Activated CD4-positive, alpha-beta T cell treated with anti-CD3 and anti-CD28 coated beads, Interleukin-2, amount 50 U/mL, for 48 hours (primary cell): ENCODE data around the gene TCIRG1.

ENCODE experiments used
- DNase-seq, 2 experiments: peaks; one replicate each; pipeline ENCODE4 v3.0.0-alpha.2; 2020

The TCIRG1 gene

DNA sequence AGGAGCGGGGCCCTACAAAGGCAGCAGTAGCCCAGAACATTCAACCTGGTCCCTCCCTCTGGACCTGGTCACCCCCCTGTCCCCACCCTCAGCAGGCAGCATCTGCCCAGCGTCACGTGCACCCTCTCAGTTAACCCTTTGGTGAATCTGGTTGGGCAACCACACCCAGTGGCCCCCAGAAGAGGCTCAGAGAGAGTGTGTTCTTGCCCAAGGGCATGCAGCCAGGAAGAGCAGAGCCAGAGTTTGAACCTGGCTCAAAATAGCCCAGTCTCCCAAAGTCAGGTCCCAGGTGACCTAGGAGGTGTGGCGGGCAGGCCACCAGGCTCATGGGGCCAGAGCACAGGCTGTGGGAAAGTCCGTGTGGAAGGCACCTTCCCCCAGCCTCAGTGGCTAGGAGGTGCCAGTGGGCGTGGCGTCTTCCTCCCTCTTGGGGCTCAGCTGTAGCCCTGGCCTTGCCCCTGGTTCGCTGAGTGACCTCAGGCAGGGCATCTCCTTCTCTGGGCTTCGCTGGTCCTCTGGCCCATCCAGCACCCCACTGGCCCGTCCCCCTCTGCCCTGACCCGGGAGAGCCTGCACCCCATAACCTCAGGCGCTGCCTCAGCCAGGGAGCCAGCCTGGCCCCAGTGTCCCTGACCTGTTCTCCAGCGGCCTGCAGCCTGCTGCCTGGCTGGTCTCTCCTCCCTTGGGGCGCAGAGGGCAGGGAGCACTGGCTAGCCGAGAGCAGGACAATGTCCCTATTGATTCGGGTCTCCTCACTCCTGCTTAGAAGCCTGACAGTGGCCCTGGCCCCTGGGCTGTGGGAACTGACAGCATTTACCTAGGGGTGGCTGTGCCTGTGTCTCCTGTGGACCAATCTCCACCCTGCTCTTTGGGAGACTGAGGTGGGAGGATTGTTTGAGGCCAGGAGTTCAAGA is 21.7 kb upstream of the TCIRG1 start:
- no peak for DNase-seq

- DNase-seq: no peak
Measured at GRCh38 chr11:68017980-68018729, 20.7 kb upstream of the TCIRG1 start.

DNA sequence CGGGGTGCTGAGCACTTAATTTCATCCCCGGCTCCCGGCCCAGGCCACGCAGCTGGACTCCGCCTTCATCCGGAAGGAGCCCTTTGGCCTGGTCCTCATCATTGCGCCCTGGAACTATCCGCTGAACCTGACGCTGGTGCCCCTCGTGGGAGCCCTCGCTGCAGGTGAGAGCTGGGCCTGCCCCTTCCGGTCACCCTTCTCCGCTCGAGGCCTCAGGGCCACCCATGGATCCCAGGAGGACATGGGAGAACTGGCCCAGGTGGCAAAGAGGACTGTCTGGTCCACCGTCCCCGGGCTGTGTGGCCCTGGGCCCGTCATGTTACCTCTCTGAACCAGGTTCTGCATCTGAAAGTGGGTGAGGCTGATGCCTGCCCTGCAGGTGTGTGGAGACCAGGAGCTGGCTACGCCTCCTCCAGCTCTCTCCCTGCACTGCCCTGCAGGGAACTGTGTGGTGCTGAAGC is 20.1 kb upstream of the TCIRG1 start:
- DNase-seq: no peak

DNA sequence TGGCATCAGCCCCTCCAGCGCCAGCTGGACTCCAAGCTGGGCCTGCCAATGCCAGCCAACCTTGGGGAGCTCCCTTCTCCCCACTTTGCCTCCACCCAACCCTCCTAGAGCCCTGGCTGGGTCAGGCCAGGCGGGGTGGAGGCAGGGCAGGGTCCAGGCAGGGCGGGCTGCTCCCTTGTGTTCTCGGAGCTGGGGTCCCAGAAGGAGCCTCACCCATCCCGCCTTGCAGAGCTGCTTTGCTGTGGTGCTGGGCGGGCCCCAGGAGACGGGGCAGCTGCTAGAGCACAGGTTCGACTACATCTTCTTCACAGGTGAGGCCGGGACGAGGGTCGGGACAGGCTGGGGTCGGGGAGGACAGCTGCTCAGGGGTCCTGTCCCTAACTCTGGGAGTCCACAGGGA is 19.3 kb upstream of the TCIRG1 start:
- no peak for DNase-seq

DNA sequence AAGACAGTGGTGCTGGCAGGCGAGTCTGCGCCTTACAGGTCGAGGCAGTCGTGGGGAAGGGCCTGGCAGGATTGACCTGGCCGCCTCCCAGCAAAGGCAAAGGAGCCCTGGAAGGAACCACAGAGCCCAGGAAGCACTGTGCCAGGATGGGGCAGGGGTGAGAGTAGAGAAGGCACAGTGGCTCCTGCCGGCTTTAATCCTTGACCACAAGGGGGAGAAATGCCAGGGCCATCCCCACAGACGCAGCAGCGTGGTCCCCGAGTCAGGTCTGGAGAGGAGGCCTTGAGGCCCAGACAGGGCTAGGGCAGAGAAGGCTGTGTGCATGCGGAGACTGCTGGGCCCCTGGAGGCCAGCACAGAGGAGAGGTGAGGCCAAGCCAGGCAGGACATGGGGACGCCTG is 18.2 kb upstream of the TCIRG1 start:
- DNase-seq: no peak

DNA sequence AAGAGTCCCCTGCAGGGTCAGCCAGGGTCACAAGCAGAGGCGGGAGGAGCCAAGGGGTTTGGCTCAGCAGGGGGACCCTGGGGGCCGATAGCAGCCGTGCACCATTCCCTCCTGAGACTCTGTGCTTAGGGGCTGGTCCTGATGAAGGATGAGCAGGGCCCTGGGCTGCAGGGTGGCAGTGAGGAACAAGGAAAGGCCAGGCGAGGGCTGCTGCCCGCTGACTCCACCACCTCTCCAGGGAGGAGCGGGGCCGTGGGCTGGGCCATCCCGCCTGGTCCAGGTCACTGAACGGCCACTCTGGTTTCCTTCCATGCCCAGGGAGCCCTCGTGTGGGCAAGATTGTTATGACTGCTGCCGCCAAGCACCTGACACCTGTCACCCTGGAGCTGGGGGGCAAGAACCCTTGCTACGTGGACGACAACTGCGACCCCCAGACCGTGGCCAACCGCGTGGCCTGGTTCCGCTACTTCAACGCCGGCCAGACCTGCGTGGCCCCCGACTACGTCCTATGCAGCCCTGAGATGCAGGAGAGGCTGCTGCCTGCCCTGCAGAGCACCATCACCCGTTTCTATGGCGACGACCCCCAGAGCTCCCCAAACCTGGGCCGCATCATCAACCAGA is 17.5 kb upstream of the TCIRG1 start:
- no peak for DNase-seq

DNA sequence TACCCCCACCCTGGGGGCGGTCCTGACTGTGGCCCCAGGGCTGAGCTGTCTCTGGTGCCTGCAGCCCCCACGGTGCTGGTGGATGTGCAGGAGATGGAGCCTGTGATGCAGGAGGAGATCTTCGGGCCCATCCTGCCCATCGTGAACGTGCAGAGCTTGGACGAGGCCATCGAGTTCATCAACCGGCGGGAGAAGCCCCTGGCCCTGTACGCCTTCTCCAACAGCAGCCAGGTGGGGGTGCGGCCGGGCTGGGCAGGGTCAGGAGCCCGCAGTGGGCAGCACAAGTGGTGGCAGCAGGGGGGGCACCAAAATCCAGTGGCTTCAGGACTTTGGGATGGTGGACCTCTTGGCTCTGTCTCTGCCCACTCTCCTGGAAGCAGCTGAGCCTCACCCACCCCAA is 16.3 kb upstream of the TCIRG1 start:
- DNase-seq: no peak

GRCh38 chr11:68024508-68024907 is 14.3 kb upstream of the TCIRG1 start:
- DNase-seq: no peak

- DNase-seq: no peak
Measured at GRCh38 chr11:68025047-68025446, 13.8 kb upstream of the TCIRG1 start.

- no peak for DNase-seq
Measured at GRCh38 chr11:68026391-68027105, 12.3 kb upstream of the TCIRG1 start.

DNA sequence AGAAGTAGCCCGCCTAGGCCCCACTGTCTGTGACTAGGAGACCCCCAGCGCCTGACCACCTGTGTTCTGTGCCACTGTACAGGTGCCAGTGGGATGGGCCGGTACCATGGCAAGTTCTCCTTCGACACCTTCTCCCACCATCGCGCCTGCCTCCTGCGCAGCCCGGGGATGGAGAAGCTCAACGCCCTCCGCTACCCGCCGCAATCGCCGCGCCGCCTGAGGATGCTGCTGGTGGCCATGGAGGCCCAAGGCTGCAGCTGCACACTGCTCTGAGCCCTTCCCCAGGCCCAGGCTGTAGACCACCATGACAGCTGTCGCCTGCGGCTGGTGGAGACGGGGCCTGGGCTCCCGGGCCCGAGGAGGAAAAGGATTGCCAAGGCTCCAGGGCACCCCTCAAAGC is 11.2 kb upstream of the TCIRG1 start:
- DNase-seq: no peak

DNA sequence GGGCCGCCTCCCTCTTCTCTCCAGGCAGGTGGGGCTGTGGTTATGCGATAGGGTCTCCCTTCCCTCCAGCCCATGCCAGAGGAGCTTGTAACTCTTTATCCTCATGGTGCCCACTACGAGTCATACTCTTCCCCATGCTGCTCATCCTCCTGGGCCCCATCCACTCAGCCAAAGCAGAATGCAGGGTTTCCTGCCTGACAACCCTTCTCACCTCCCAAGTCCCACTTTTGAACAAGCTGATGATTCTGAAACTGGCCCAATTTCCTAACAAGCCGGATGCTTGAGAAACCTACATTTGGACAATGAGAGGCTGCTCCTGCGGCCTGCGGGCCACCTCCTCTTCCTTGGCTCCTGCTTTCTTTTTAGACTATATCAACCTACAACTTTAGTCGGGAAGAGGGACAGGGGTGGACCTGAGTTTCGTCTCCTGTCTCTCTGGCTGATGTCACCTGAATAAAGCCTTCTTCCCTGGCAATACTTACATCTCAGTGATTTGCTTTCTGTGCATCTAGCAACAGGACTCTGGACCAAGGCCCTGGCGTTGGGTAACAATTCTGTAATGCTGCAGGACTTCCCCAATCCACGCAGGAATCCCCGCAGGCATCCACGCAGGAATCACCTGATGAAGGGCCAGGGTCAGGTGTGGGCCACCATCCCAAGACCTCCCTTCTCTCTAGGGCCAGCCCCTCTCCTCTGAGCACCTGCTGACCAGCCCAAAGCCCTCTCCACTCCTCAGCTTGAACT is 9.9 kb upstream of the TCIRG1 start:
- DNase-seq: no peak

- peak; percentile 99 for DNase-seq
Measured at GRCh38 chr11:68030318-68031143, 8.3 kb upstream of the TCIRG1 start, which contains the start of gene NDUFS8. Gene NDUFS8 (plus strand): TSS chr11:68030681. CDS start chr11:68032152, 1,471 bp downstream.

DNA sequence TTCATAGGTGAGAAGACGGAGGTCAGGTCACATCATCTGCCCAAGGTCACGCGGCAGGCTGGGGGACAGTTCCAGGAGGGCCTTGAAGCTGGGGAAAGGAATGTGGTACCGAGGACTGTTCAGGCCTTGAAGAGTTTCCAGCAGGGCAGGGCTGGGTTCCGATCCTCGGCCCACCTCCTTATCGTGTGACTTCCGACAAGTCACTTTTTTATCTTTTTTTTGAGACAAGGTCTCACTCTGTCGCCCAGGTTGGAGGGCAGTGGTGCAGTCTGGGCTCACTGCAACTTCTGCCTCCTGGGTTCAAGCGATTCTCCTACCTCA is 7.7 kb upstream of the TCIRG1 start:
- peak; percentile 23 to 26 for DNase-seq

DNA sequence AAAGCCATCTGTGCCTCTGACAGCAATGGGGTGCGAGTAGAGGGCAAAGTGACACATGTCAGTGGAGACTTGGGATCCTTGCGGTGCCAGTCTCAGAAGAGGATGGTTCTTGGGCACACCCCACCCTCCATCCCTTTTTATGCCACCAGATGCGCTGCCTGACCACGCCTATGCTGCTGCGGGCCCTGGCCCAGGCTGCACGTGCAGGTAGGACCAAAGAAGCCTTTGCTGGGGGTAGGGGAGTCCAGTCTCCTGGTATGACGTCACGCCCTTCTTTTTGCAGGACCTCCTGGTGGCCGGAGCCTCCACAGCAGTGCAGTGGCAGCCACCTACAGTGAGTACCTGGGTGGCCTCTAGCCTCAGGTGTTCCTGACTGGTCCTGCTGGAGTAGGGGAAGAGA is 6.8 kb upstream of the TCIRG1 start:
- no peak for DNase-seq

- DNase-seq: no peak
Measured at GRCh38 chr11:68032997-68033707, 5.7 kb upstream of the TCIRG1 start.

DNA sequence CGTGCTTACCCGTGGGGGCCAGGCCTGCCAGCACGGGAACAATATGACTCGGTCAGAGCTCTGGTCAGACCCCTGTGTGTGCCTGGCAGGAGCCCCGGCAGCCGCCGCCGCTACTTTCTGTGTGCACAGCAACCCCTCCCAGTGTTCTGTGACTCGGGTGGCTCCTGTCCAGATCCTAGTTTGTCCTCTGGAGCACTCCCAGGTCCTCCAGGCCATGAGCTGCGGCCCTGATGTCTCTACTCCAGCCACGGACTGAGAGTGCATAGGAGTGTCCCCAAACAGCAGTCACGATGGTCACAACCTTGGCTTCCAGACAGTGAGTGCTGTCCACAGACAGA is 5.1 kb upstream of the TCIRG1 start:
- DNase-seq: no peak

GRCh38 chr11:68035266-68035876 is 3.5 kb upstream of the TCIRG1 start:
- DNase-seq: no peak

DNA sequence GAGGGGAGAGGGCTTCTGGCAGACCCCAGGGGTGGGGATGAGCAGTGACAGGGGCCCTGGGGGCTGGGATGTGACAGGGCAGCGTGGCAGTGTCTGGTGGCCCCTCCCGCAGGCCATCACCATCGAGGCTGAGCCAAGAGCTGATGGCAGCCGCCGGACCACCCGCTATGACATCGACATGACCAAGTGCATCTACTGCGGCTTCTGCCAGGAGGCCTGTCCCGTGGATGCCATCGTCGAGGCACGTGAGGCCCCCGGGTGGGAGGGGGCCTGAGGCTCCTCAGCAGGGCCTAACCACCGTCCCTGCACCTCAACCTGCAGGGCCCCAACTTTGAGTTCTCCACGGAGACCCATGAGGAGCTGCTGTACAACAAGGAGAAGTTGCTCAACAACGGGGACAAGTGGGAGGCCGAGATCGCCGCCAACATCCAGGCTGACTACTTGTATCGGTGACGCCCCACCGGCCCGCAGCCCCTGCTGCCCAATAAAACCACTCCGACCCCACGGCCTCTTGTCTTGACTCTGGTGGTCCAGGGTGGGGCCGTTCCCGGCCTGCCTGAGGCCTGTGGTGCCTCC is 2.6 kb upstream of the TCIRG1 start:
- DNase-seq: no peak

- DNase-seq: peak; percentile 31 to 44
Measured at GRCh38 chr11:68036717-68037239, 2.0 kb upstream of the TCIRG1 start.
